Cardiac fibroblast (primary cell): ENCODE data around the gene RPS6KB2.

Source experiments
- DNase-seq, 2 donors: peaks; one replicate each; pipeline versions ENCODE4 v3.0.0 to v3.0.0-alpha.2; 2010; ENCODE audit warnings: low read depth in 2 of 2
- H3K4me3 ChIP-seq, 2 donors: replicated peaks in 1 of 2; 1 replicate in 1 of 2; 2 replicates in 1 of 2; pipeline ENCODE4 v1.5.1; 2011; ENCODE audit warnings: low read depth in 2 of 2, low read length in 2 of 2, mild to moderate bottlenecking in 2 of 2, moderate library complexity in 1 of 2
- CTCF ChIP-seq: IDR thresholded peaks from one replicate; pipeline ENCODE4 v1.5.1; 2011; ENCODE audit warnings: low read depth, mild to moderate bottlenecking, low read length, inconsistent platforms

The RPS6KB2 gene

GRCh38 chr11:67418476-67419281, 9.6 kb upstream of the RPS6KB2 start:
- DNase-seq: no peak
- H3K4me3 ChIP-seq: no peak overlapping the region
- no peak for TF ChIP-seq CTCF

GRCh38 chr11:67419325-67420049, 8.8 kb upstream of the RPS6KB2 start:
- DNase-seq: no peak
- TF ChIP-seq CTCF: no peak
- H3K4me3 ChIP-seq: no peak overlapping the region

- peak overlapping the region; percentile 21 to 49 for H3K4me3 ChIP-seq
- no peak for TF ChIP-seq CTCF
- DNase-seq: no peak
These were observed 8.1 kb upstream of the RPS6KB2 start for GRCh38 chr11:67420147-67420645.

- DNase-seq: peak; percentile 88 to 94
- peak overlapping the region; percentile 21 to 49 for H3K4me3 ChIP-seq
- TF ChIP-seq CTCF: no peak
These were observed 7.5 kb upstream of the RPS6KB2 start for GRCh38 chr11:67420646-67421429.

- peak overlapping the region; percentile 17 to 24 for H3K4me3 ChIP-seq
These were observed 6.8 kb upstream of the RPS6KB2 start for GRCh38 chr11:67421430-67422031.

More at GRCh38 chr11:67421430-67422031, 6.8 kb upstream of the RPS6KB2 start:
- no peak for DNase-seq
- TF ChIP-seq CTCF: no peak
